Measurements from ENCODE around the gene CEMP1.
"Not testable (repeated sequence)": the region's sequence is repeated elsewhere in the genome, so short reads cannot be mapped to it uniquely, and the experiment has no call there.

CEMP1 gene

DNA sequence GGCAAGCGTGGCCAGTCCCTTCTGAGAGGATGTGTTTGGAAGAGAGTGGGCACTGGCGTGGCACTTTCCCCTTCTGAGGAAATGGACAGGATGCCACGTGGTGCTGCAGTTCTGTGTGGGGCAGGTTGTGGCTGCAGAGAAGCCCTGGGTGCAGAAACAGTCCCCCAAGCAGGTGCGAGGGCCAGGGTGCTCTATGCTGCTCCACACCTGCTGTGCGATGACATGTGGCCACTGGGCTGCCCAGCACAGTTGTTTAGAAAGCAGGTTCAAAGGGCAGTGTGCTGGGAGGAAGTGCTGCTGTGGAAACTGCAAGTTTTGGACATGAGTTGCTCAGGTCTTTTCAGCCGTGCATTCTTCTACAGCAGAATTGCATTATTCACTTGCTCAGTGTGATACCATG lies 10.2 kb upstream of the CEMP1 start:
- not testable (repeated sequence) for H3K36me3 ChIP-seq (ENCODE audit: control insufficient read depth in 1 of 2, insufficient read depth in 2 of 2, low read depth in 1 of 2, low read length in 2 of 2); H2BK120ac ChIP-seq (ENCODE audit: low read depth, low read length); H3K4ac ChIP-seq (ENCODE audit: low read depth in 1 of 2, low read length in 2 of 2); H2AFZ ChIP-seq (ENCODE audit: low read depth, low read length); H3K4me3 ChIP-seq (ENCODE audit: insufficient read depth in 1 of 2, low read depth in 1 of 2, low read length in 2 of 2); H3K14ac ChIP-seq (ENCODE audit: low read length in 2 of 2); H4K8ac ChIP-seq (ENCODE audit: low read length); H3K9ac ChIP-seq (ENCODE audit: low read length); H4K91ac ChIP-seq (ENCODE audit: low read length); H3K23ac ChIP-seq (ENCODE audit: low read length in 2 of 2); H3K27me3 ChIP-seq (ENCODE audit: control insufficient read depth in 1 of 2, insufficient read depth in 1 of 2, low read length in 2 of 2); H3K18ac ChIP-seq (ENCODE audit: low read depth in 1 of 2, low read length in 2 of 2); H2BK12ac ChIP-seq (ENCODE audit: low read length in 2 of 2); H3K79me1 ChIP-seq (replicated peaks; ENCODE audit: low read length, poor library complexity, severe bottlenecking); H2BK15ac ChIP-seq (ENCODE audit: low read depth, poor library complexity, severe bottlenecking); H2BK5ac ChIP-seq (ENCODE audit: low read depth, low read length, poor library complexity, severe bottlenecking); H3K9me3 ChIP-seq (ENCODE audit: control insufficient read depth, low read length); H3K27ac ChIP-seq (ENCODE audit: low read length, poor library complexity, severe bottlenecking); H2AK5ac ChIP-seq (ENCODE audit: low read length, severe bottlenecking)
- WGBS: 87% methylated on average over 3 of the region's 6 CpGs
- Histone ChIP-seq H3K4me2 (ENCODE audit: low read length, poor library complexity, severe bottlenecking) (peak overlapping the region; percentile 42), H3K4me1 (ENCODE audit: control insufficient read depth, insufficient read depth, low read depth, low read length) (peaks cover 15% of the 10 kb centered on the region)
- peak; percentile 20 for DNase-seq

DNA sequence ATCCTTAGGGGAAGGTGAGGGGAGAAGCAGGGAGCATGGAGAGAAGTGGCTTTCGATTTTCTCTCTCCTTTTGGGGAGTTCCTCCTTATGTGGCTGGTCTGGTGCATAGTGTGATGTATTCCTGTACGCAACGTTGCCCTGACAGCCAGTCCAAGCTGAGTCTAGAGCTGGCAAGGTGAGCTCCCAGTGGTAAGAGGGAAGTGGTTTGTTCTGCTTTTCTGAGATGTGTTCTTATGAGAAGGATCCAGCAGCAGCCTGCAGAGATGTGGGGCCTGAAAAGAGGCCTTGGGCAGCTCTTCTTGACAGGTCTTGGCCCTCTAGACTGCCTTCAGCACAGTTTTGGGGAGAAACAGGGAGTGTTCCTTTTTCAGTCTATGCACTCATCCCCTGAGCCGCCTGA lies 9.7 kb upstream of the CEMP1 start:
- H3K9ac ChIP-seq (ENCODE audit: low read length); DNase-seq; H3K18ac ChIP-seq (ENCODE audit: low read depth in 1 of 2, low read length in 2 of 2); H2BK15ac ChIP-seq (ENCODE audit: low read depth, poor library complexity, severe bottlenecking); H3K79me1 ChIP-seq (replicated peaks; ENCODE audit: low read length, poor library complexity, severe bottlenecking); H3K36me3 ChIP-seq (ENCODE audit: control insufficient read depth in 1 of 2, insufficient read depth in 2 of 2, low read depth in 1 of 2, low read length in 2 of 2); H3K4me2 ChIP-seq (ENCODE audit: low read length, poor library complexity, severe bottlenecking); H2AFZ ChIP-seq (ENCODE audit: low read depth, low read length); H2BK5ac ChIP-seq (ENCODE audit: low read depth, low read length, poor library complexity, severe bottlenecking); H4K8ac ChIP-seq (ENCODE audit: low read length); H3K4ac ChIP-seq (ENCODE audit: low read depth in 1 of 2, low read length in 2 of 2); H3K27ac ChIP-seq (ENCODE audit: low read length, poor library complexity, severe bottlenecking); H2AK5ac ChIP-seq (ENCODE audit: low read length, severe bottlenecking); H3K27me3 ChIP-seq (ENCODE audit: control insufficient read depth in 1 of 2, insufficient read depth in 1 of 2, low read length in 2 of 2); H2BK120ac ChIP-seq (ENCODE audit: low read depth, low read length); H3K9me3 ChIP-seq (ENCODE audit: control insufficient read depth, low read length); H3K4me3 ChIP-seq (ENCODE audit: insufficient read depth in 1 of 2, low read depth in 1 of 2, low read length in 2 of 2); H3K14ac ChIP-seq (ENCODE audit: low read length in 2 of 2); H3K23ac ChIP-seq (ENCODE audit: low read length in 2 of 2); H2BK12ac ChIP-seq (ENCODE audit: low read length in 2 of 2); H4K91ac ChIP-seq (ENCODE audit: low read length): not testable (repeated sequence)
- peaks cover 15% of the 10 kb centered on the region for H3K4me1 ChIP-seq (ENCODE audit: control insufficient read depth, insufficient read depth, low read depth, low read length)
- whole genome bisulfite sequencing: 95% methylated on average over 3 of the region's 4 CpGs

DNA sequence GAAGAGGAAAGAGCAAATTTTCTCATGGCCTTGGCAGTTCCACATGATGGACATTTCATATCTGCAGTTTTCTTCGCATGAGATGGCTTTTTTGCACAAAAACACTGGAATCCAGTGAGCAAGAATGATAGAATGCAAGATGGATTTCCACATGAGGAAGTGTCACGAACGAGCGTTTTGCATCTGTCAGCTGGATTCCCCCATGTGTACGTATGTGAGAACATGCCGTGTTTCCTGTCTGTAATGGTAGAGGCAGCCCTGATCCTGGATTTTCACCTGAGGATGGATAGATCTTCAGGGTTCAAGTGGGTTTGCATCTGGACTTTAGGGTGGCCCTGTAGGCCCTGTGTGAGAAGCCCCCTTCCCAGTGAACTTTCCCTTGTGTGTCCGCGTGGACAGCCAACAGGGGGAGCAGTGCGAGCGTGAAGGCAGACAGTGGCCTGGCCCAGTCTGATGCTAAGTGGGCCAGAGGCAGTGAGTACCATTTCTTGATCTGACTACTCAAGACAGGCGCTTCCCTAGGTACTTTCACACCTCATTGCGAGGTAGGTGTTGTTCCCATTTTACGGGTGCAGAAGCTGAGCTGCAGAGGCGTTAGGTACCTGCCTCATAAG lies 8.7 kb upstream of the CEMP1 start:
- not testable (repeated sequence) for H3K23ac ChIP-seq (ENCODE audit: low read length in 2 of 2); H3K18ac ChIP-seq (ENCODE audit: low read depth in 1 of 2, low read length in 2 of 2); H3K4ac ChIP-seq (ENCODE audit: low read depth in 1 of 2, low read length in 2 of 2); H2AFZ ChIP-seq (ENCODE audit: low read depth, low read length); H2BK12ac ChIP-seq (ENCODE audit: low read length in 2 of 2); H2BK15ac ChIP-seq (ENCODE audit: low read depth, poor library complexity, severe bottlenecking); H3K27ac ChIP-seq (ENCODE audit: low read length, poor library complexity, severe bottlenecking); H4K8ac ChIP-seq (ENCODE audit: low read length); H2BK5ac ChIP-seq (ENCODE audit: low read depth, low read length, poor library complexity, severe bottlenecking); H3K4me2 ChIP-seq (ENCODE audit: low read length, poor library complexity, severe bottlenecking); H2BK120ac ChIP-seq (ENCODE audit: low read depth, low read length); H3K79me1 ChIP-seq (replicated peaks; ENCODE audit: low read length, poor library complexity, severe bottlenecking); H3K9me3 ChIP-seq (ENCODE audit: control insufficient read depth, low read length); H3K27me3 ChIP-seq (ENCODE audit: control insufficient read depth in 1 of 2, insufficient read depth in 1 of 2, low read length in 2 of 2); H3K36me3 ChIP-seq (ENCODE audit: control insufficient read depth in 1 of 2, insufficient read depth in 2 of 2, low read depth in 1 of 2, low read length in 2 of 2); H3K14ac ChIP-seq (ENCODE audit: low read length in 2 of 2); H2AK5ac ChIP-seq (ENCODE audit: low read length, severe bottlenecking); H4K91ac ChIP-seq (ENCODE audit: low read length)
- Histone ChIP-seq H3K4me1 (ENCODE audit: control insufficient read depth, insufficient read depth, low read depth, low read length) (peaks cover 15% of the 10 kb centered on the region), H3K4me3 (ENCODE audit: insufficient read depth in 1 of 2, low read depth in 1 of 2, low read length in 2 of 2) (peak overlapping the region in 1 of 2 experiments; percentile 81), H3K9ac (ENCODE audit: low read length) (peak overlapping the region; percentile 84)
- DNase-seq: peak; percentile 45
- 74% methylated on average over 14 of the region's 14 CpGs for WGBS

DNA sequence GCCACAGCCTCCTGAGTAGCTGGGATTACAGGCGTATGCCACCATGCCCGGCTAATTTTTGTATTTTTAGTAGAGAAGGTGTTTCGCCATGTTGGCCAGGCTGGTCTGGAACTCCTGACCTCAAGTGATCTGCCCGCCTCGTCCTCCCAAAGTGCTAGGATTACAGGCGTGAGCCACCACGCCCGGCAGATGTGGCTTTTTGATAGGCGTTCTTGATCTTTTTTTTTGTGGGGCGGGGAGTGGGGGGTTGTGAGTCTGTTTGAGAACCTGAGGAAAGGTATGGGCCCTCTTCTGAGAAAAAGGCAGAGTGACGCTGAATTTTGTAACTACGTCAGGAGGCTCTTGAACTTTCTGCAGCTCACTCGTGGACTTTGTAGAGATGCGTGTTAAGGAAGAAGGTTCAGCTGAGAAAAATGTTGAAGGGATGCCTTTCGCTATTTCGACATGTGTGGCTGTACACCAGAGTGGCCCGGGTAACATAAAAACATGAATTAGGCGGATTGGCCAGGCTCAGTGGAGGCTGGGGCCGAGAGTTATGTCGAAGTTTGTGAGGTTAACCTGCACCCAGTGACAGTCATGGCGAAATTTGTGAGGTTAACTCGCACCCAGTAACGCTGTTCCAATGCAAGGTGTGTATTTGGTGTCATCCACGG lies 8.1 kb upstream of the CEMP1 start:
- H3K36me3 ChIP-seq (ENCODE audit: control insufficient read depth in 1 of 2, insufficient read depth in 2 of 2, low read depth in 1 of 2, low read length in 2 of 2); H2AK5ac ChIP-seq (ENCODE audit: low read length, severe bottlenecking); H3K27ac ChIP-seq (ENCODE audit: low read length, poor library complexity, severe bottlenecking); H3K14ac ChIP-seq (ENCODE audit: low read length in 2 of 2); H2AFZ ChIP-seq (ENCODE audit: low read depth, low read length); H2BK12ac ChIP-seq (ENCODE audit: low read length in 2 of 2); DNase-seq; H4K91ac ChIP-seq (ENCODE audit: low read length); H3K23ac ChIP-seq (ENCODE audit: low read length in 2 of 2); H4K8ac ChIP-seq (ENCODE audit: low read length); H3K4ac ChIP-seq (ENCODE audit: low read depth in 1 of 2, low read length in 2 of 2); H3K18ac ChIP-seq (ENCODE audit: low read depth in 1 of 2, low read length in 2 of 2); H3K9me3 ChIP-seq (ENCODE audit: control insufficient read depth, low read length); H3K79me1 ChIP-seq (replicated peaks; ENCODE audit: low read length, poor library complexity, severe bottlenecking); H2BK5ac ChIP-seq (ENCODE audit: low read depth, low read length, poor library complexity, severe bottlenecking); H2BK15ac ChIP-seq (ENCODE audit: low read depth, poor library complexity, severe bottlenecking); H2BK120ac ChIP-seq (ENCODE audit: low read depth, low read length); H3K4me2 ChIP-seq (ENCODE audit: low read length, poor library complexity, severe bottlenecking); H3K27me3 ChIP-seq (ENCODE audit: control insufficient read depth in 1 of 2, insufficient read depth in 1 of 2, low read length in 2 of 2): not testable (repeated sequence)
- 94% methylated on average over 24 of the region's 24 CpGs for WGBS
- H3K4me1 ChIP-seq (ENCODE audit: control insufficient read depth, insufficient read depth, low read depth, low read length): peaks cover 15% of the 10 kb centered on the region
- peak overlapping the region in 1 of 2 experiments; percentile 81 for H3K4me3 ChIP-seq (ENCODE audit: insufficient read depth in 1 of 2, low read depth in 1 of 2, low read length in 2 of 2)
- H3K9ac ChIP-seq (ENCODE audit: low read length): peak overlapping the region; percentile 84
